Germinal center (tissue), 1 donor: ENCODE results near the gene HPGD.

Source experiments
- DNase-seq: peaks from one replicate; pipeline ENCODE4 v3.0.0; 2012; ENCODE audit warnings: mixed read lengths, low spot score

HPGD gene

DNA sequence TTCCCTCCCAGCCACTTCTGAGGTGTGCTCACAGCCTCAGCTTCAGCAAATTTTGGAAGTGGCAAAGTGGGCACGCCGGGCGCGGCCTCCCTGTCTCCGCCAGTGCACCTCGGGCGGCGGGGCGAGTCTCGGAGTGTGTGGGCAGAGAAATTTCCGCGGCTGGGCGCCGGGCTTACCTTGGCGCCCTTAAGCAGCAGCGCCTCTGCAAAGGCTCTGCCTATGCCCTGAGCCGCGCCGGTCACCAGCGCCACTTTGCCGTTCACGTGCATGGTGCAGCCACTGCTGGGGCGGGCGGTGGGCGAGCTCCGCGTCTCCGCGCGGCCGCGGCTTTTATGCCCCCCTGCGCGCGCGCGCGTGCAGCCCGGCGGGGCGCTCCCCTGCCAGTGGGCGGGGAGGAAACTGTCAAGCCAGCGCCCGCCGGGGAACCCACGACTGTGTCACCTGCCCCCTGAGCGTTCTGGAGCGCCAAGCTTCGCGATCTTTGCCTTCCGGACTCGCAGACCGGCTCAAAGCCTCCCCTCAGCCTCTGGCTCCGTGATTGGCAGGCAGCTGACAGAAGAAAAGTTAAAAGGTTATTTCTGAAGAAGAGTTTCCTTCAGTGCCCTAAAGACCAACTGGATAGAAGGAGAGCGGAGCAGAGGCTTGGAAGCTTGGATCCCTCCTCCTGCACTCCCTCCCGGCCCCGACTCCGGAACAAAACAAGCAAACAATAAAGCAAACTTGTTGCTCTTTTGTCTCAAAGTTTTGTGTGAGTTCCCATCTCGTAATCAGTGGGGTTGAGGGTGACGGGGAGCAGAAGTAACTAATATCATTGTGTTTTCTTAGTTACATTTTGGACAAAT lies at the start of gene HPGD:
HPGD (minus strand) TSS at position 306 of the 842 bp plus-strand sequence; CDS start at position 269, 37 bp downstream.
- DNase-seq: peak; percentile 37

GRCh38 chr4:174564529-174564928 lies 42.2 kb upstream of the HPGD start:
- no peak for DNase-seq

DNA sequence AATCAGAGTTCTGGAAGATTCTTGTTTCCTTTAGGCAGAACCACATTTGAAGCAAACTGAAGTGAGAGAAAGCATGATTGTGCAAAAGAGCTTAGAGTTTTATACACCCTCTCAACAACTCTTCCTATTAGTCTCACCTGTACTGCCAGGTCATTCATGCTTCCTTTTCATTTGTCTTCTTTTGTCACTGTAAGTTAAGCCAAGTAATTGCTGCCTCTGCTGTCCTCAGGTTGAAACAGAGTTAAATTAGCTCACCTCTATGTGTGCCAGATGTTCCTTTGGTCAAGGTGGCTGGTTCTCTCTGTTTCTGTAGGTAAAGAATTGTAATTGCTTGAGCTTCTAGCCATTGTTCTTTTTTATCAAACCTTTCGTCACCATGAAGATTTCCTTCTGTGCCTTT lies 41.1 kb upstream of the HPGD start:
- DNase-seq: no peak

DNA sequence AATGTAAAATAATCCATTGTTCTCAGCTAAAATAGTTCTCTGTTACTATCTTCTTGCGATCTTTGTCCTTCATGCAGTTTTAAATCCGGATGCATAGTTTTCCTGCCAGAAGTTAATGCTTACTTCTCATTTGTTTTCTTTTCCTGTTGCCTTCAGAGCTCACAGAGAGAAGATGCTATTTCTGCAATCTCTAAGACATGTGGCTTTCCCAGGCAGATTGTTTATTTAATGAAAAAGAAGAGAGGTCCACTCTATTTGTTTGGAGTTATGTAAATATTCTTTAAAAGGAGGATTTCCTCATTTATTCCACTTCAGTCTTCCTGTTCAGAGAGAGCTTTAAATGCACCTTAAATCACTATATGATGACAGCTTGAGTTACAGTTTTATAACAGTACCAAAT lies 39.3 kb upstream of the HPGD start:
- DNase-seq: no peak

- no peak for DNase-seq
Observed at GRCh38 chr4:174559894-174560293, 37.6 kb upstream of the HPGD start.

- DNase-seq: no peak
Observed at GRCh38 chr4:174555789-174556630, 33.7 kb upstream of the HPGD start.

DNA sequence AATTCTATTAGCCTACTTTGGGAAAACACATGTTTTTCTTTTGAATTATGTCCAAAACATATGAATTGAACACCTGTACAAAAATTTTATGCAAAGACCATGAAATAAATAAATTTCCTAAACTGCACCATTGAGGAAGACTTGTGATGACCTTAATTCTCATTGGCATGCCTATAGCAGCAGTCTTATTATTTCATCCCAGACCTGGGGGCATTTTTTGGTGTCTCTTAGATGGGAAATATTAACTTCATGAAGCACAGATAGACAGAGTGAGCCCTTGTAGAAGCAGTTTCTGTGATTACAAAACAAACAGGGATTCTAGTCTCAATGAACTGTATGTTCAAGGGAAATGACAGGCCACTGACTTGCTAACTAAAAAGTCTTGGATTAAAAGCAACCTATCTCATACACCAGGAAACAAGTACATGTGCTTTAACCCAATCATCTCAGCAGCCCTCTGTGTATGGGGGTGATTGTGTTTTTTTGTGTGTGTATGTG lies 32.0 kb upstream of the HPGD start:
- no peak for DNase-seq

DNA sequence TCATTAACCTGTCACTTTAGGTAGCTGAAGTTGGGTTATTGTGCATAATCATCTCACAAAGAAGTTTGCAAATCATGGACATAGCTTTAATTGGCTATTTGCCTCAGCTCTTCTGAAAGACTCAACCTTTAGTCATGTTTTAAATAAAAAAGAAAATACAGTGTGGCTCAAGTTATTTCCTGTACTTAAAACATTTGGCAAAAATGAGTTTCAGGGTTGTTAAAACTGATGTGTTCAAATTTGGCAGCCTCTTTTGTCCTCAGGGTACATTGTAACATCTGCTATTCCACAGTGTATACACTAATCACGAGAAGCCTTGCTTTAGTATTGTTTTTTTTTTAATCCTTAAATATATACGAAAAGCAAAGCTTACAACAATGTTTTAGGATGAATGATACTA lies 31.5 kb upstream of the HPGD start:
- no peak for DNase-seq

DNA sequence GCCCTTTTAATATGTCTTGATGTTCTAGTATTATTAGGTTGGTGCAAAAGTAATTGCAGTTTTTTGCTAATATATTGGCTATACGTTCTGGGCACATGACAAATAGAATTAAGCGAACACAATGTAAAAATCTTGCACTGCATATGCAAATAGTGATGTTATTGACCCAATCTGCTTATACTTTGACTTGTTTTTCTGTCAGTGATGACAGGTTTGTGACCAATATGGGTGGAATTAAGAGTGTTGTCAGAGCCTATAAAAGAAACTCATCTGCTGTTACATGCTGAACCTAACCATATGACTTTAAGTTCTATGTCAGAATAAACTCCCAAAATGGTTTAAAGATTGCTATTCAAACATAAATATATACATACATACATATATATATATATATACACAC lies 30.7 kb upstream of the HPGD start:
- no peak for DNase-seq

DNA sequence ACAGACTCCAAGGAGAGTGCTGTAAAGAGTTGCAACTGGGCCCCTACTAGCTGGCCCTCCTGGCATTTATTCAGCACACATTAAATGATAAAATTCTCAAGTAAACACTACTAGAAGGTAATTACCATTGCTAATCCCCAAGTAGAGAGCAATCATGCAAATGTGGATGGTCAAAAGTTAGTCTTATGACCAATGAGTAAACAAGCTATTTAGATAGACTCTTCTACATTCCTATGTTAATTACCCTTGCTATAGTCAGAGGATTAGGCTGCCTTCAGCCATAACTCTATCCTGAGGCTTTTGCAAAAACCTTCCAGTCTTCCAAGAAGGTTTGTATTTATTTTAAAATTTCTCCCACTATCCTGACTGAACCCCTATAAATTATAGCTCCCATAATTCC lies 28.3 kb upstream of the HPGD start:
- no peak for DNase-seq

DNA sequence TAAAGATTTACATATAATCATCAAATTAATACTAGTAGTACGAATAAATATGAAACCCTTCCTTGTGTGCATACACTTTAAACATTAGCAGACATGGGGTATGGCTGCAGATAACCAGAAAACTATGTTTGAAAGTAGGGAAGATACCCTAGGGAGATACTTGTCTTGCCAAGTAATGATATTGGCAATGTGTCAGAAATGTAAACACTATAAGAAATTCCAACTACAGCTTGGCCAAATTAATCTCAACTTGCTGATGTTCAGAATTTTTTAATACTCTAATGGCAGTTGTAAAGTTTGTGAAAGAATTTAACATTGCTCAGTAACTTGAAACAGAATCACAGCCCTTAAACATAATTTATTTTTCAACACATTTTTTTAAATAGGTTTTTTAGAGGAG lies 27.4 kb upstream of the HPGD start:
- DNase-seq: no peak

DNA sequence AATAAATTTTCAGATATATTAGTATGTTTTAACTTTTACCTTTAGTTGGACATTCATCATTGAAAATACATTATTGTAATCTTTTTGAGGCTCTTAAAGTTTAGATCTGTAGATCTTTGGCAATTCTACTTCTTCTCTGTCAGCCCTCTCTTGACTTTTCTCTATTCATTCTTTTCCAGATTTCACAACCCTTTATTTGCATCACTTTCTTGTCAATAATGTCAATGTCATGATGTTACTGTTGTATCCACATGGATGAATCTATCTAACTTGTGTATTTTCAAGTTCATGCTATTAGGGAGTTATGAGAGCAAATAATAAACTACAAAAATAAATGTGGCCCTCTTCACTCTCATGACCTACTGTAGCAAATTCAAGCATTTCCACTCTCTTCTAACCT lies 23.0 kb upstream of the HPGD start:
- DNase-seq: no peak

DNA sequence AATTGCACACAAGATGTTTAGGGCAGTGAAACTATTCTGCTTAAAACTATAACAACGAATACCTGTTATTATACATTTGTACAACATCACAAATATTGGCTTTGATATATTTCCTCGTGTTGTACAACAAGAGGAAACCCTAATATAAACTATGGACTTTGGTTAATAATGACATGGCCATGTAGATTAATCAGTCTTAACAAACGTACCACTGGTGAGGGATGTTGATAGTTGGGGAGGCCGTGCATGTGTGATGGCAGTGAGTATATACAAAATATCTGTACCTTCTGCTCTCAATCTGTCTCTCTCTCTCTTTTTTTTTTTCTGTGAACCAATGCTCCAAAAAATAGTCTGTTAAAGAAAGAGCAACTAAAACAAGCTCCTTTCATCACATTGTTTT lies 22.2 kb upstream of the HPGD start:
- DNase-seq: no peak

DNA sequence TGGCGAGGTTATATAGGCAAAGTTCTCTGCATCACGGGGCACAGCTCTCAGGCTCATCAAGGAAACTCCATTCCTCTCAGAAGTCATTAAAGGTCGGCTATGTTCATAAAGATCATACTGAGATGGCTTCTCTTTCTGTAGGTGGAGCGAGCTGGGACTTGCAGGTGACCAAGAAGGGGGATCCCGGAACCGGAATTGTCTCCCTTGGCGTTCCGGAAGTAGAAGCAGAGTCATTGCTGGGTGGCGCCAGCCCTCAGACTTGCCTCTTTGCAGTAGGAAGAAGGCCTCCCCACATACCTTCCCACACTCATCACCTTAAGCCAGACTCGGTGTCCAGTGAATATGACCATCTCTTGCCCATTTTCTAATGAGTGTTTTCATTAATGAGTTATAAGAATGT lies 17.9 kb upstream of the HPGD start:
- DNase-seq: no peak

DNA sequence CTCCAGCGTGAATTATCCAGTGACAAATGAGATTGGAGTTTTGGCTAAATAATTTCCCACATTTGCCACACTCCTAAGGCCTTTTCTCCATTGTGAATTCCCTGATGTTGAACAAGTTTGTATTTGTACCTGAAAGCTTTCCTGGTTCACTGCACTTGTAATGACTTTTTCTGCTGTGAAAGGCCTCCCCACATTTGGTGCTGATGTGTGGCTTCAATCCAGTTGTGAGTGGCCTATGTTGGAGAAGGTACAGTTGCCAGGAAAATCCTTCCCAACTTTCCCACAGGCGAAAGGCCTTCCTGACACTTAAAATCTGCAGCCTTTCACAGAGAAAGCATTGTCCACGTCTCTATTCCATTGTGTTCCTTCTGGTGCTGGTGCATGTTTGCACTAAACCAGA lies 17.3 kb upstream of the HPGD start:
- DNase-seq: no peak

DNA sequence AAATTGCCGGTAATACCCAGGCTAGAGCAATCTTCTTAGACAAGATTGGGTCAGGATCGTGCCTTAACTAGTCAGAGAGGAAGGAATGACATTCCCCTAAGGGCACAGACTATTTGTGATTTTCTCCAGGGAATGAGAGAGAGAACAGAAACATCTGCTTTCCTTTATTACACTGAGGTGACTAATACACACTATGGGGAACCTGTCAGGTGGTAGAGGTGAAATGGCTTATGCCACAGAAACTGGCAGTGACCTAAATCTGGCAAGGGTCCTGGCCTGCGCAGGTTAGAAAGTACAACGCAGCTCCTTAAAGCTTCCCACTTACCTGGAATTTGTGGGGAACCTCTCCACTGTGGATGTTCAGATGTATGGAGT lies 16.6 kb upstream of the HPGD start:
- DNase-seq: no peak

- DNase-seq: no peak
Observed at GRCh38 chr4:174538123-174538875, 16.0 kb upstream of the HPGD start.

GRCh38 chr4:174537634-174538033 lies 15.3 kb upstream of the HPGD start:
- DNase-seq: no peak

DNA sequence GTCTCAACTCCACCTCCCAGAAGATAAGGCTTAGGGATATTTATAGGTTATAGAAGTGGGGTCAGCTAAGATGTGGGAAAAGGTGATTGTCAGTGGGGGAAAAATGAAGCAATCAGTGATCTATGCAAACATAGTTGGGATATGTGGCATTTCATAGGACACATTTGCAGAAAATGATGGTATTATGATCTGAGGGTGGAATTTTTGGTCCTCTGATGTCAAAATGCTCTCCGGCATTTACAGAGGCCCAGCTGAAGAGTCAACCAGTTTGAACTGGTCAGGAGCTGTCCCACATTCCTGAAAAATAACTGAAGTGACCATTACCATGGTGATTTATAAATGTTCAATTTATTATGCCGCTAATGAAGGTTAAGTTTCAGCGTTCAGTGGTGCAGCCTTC lies 12.2 kb upstream of the HPGD start:
- no peak for DNase-seq

- DNase-seq: no peak
Observed at GRCh38 chr4:174532445-174532844, 10.2 kb upstream of the HPGD start.

DNA sequence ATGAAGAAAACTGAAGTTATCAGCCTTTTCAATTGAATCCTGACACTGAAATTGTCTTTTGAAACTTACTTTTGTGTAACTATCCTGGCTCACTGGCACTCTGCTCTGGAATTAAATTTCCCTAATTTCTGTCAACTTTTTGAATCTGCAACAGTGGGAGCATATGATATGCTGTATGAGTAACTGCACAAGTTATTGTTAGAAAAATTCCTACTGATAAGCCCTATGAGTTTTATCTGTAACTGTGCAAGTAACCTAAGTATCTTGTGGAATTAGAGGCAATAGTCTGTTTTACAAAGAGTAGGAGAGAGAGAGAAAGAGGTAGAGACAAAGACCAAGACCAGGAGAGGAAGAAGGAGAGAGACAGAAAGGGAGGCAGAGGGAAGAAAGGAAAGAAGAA lies 9.2 kb upstream of the HPGD start:
- DNase-seq: no peak

DNA sequence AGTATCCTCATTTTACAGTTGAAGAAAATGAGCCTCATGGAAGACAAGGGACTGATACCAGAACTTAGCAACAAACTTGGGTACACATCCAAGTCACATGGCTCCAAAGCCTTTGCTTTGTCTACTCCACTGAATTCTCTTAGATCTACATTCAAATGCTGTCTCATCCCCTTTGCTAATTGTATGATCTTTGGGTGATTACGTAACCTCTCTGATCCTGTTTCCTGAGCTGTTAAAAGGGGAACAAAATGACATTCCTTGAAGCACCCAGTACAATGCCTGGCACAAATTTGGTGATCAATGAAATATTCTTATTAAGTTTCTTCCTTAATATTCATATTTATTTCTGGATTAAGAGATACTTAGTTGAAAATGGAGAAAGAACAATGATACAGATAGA lies 5.9 kb upstream of the HPGD start:
- no peak for DNase-seq

DNA sequence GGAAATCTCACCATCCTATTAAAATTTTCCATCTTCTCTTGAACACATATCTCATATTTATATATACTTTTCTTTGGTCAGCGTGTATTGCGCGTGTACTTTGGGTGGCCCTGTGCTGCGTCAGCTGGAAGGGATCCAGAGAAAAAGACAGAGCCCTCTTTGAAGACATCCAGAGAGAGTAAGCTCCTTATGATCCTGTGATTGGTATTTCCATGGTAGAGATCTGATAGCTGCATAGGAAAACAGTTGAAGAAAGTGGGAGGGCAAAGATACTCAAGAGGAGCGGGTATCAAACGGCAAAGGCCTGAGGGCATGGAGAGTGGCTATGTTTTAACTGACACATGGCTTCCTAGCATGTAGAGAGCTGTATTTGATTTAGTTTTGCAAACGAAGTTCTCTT lies 4.4 kb upstream of the HPGD start:
- no peak for DNase-seq
